HUES48 (cell line): ENCODE results near the gene TCF12.
"Not testable (repeated sequence)": the region's sequence is repeated elsewhere in the genome, so short reads cannot be mapped to it uniquely, and the experiment has no call there.

Experiments
- H3K27ac ChIP-seq: one replicate; pipeline ENCODE4 v1.7.0; 2013; ENCODE audit warnings: low read depth, low read length, inconsistent platforms
- H3K27me3 ChIP-seq: 2 replicates; pipeline ENCODE4 v1.6.1; 2013; ENCODE audit warnings: mild to moderate bottlenecking, low read length; ENCODE audit not compliant: control insufficient read depth, insufficient read depth
- H3K36me3 ChIP-seq: 2 replicates; pipeline ENCODE4 v1.6.1; 2013; ENCODE audit warnings: low read length; ENCODE audit not compliant: control insufficient read depth, insufficient read depth
- H3K4me1 ChIP-seq: 2 replicates; pipeline ENCODE4 v1.6.1; 2013; ENCODE audit warnings: mild to moderate bottlenecking, low read length; ENCODE audit not compliant: control insufficient read depth, insufficient read depth
- H3K4me3 ChIP-seq: 2 replicates; pipeline ENCODE4 v1.5.1; 2013; ENCODE audit warnings: mild to moderate bottlenecking, low read depth, low read length
- H3K9ac ChIP-seq: 2 replicates; pipeline ENCODE4 v1.6.1; 2013; ENCODE audit warnings: mild to moderate bottlenecking, low read depth, low read length, moderate library complexity
- H3K9me3 ChIP-seq: 2 replicates; pipeline ENCODE4 v1.6.1; 2013; ENCODE audit warnings: low read length; ENCODE audit not compliant: control insufficient read depth, insufficient read depth

TCF12 gene

GRCh38 chr15:56931639-56932508 lies 13.4 kb downstream of the TCF12 start:
- H3K4me3 ChIP-seq: no peak overlapping the region
- H3K27me3 ChIP-seq: no peaks in the 10 kb centered on the region
- H3K9ac ChIP-seq: no peak overlapping the region
- peaks cover 46% of the 10 kb centered on the region for H3K4me1 ChIP-seq
- no peaks in the 10 kb centered on the region for H3K9me3 ChIP-seq
- H3K36me3 ChIP-seq: peaks cover 24% of the 10 kb centered on the region
- H3K27ac ChIP-seq: no peak overlapping the region

- Histone ChIP-seq H3K4me1 (peaks cover 40% of the 10 kb centered on the region), H3K36me3 (peaks cover 24% of the 10 kb centered on the region)
- not testable (repeated sequence) for H3K4me3 ChIP-seq, H3K9me3 ChIP-seq, H3K27ac ChIP-seq, H3K9ac ChIP-seq, H3K27me3 ChIP-seq
Measured at GRCh38 chr15:56932509-56932868, 14.0 kb downstream of the TCF12 start.

- H3K36me3 ChIP-seq: peaks cover 16% of the 10 kb centered on the region
- no peaks in the 10 kb centered on the region for H3K27me3 ChIP-seq
- H3K4me3 ChIP-seq: no peak overlapping the region
- H3K9ac ChIP-seq: no peak overlapping the region
- no peak overlapping the region for H3K27ac ChIP-seq
- no peaks in the 10 kb centered on the region for H3K9me3 ChIP-seq
- H3K4me1 ChIP-seq: peaks cover 32% of the 10 kb centered on the region
Measured at GRCh38 chr15:56933410-56933809, 15.0 kb downstream of the TCF12 start.

GRCh38 chr15:56933811-56934210 lies 15.4 kb downstream of the TCF12 start:
- no peak overlapping the region for H3K27ac ChIP-seq

GRCh38 chr15:56934269-56934668 lies 15.8 kb downstream of the TCF12 start:
- H3K4me1 ChIP-seq: peaks cover 31% of the 10 kb centered on the region
- H3K9me3 ChIP-seq: no peaks in the 10 kb centered on the region
- no peak overlapping the region for H3K27ac ChIP-seq
- H3K36me3 ChIP-seq: peaks cover 15% of the 10 kb centered on the region
- no peak overlapping the region for H3K4me3 ChIP-seq
- H3K9ac ChIP-seq: no peak overlapping the region
- H3K27me3 ChIP-seq: no peaks in the 10 kb centered on the region

More at GRCh38 chr15:56933811-56934210, 15.4 kb downstream of the TCF12 start:
- peaks cover 32% of the 10 kb centered on the region for H3K4me1 ChIP-seq
- no peak overlapping the region for H3K9ac ChIP-seq
- peaks cover 16% of the 10 kb centered on the region for H3K36me3 ChIP-seq
- H3K27me3 ChIP-seq: no peaks in the 10 kb centered on the region
- H3K4me3 ChIP-seq: no peak overlapping the region
- no peaks in the 10 kb centered on the region for H3K9me3 ChIP-seq

GRCh38 chr15:56936929-56937328 lies 18.5 kb downstream of the TCF12 start:
- no peaks in the 10 kb centered on the region for H3K27me3 ChIP-seq
- no peak overlapping the region for H3K27ac ChIP-seq
- H3K36me3 ChIP-seq: peaks cover 4% of the 10 kb centered on the region; the same call in 1 of the 2 replicates
- no peaks in the 10 kb centered on the region for H3K9me3 ChIP-seq
- peaks cover 17% of the 10 kb centered on the region for H3K4me1 ChIP-seq
- no peak overlapping the region for H3K4me3 ChIP-seq
- H3K9ac ChIP-seq: no peak overlapping the region

- no peak overlapping the region for H3K27ac ChIP-seq
- no peaks in the 10 kb centered on the region for H3K27me3 ChIP-seq
- no peak overlapping the region for H3K9ac ChIP-seq
- H3K4me3 ChIP-seq: no peak overlapping the region
- no peaks in the 10 kb centered on the region for H3K9me3 ChIP-seq
- peaks cover 3% of the 10 kb centered on the region; the same call in 1 of the 2 replicates for H3K36me3 ChIP-seq
- peaks cover 12% of the 10 kb centered on the region for H3K4me1 ChIP-seq
Measured at GRCh38 chr15:56939257-56939656, 20.8 kb downstream of the TCF12 start.

- H3K27ac ChIP-seq: no peak overlapping the region
- no peaks in the 10 kb centered on the region for H3K9me3 ChIP-seq
- no peaks in the 10 kb centered on the region for H3K27me3 ChIP-seq
- no peaks in the 10 kb centered on the region; the same call in 1 of the 2 replicates for H3K36me3 ChIP-seq
- H3K4me3 ChIP-seq: no peak overlapping the region
- no peak overlapping the region for H3K9ac ChIP-seq
- peaks cover 12% of the 10 kb centered on the region for H3K4me1 ChIP-seq
Measured at GRCh38 chr15:56940388-56940787, 21.9 kb downstream of the TCF12 start.

- H3K27me3 ChIP-seq: no peaks in the 10 kb centered on the region
- peaks cover 12% of the 10 kb centered on the region for H3K4me1 ChIP-seq
- no peak overlapping the region for H3K4me3 ChIP-seq
- H3K36me3 ChIP-seq: peaks cover 2% of the 10 kb centered on the region; the same call in 1 of the 2 replicates
- H3K9ac ChIP-seq: no peak overlapping the region
- no peak overlapping the region for H3K27ac ChIP-seq
- peaks cover 3% of the 10 kb centered on the region; the same call in 1 of the 2 replicates for H3K9me3 ChIP-seq
Measured at GRCh38 chr15:56942118-56942517, 23.7 kb downstream of the TCF12 start.

- H3K27ac ChIP-seq: no peak overlapping the region
- peaks cover 10% of the 10 kb centered on the region for H3K4me1 ChIP-seq
- no peaks in the 10 kb centered on the region for H3K27me3 ChIP-seq
- H3K4me3 ChIP-seq: no peak overlapping the region
- H3K9me3 ChIP-seq: peaks cover 3% of the 10 kb centered on the region; the same call in 1 of the 2 replicates
- no peak overlapping the region for H3K9ac ChIP-seq
- H3K36me3 ChIP-seq: peaks cover 2% of the 10 kb centered on the region; the same call in 1 of the 2 replicates
Measured at GRCh38 chr15:56943403-56943802, 25.0 kb downstream of the TCF12 start.

GRCh38 chr15:56944485-56944884 lies 26.0 kb downstream of the TCF12 start:
- Histone ChIP-seq H3K27ac (no peak overlapping the region), H3K9me3 (peaks cover 3% of the 10 kb centered on the region; the same call in 1 of the 2 replicates), H3K4me3 (no peak overlapping the region), H3K36me3 (peaks cover 2% of the 10 kb centered on the region; the same call in 1 of the 2 replicates), H3K4me1 (peaks cover 7% of the 10 kb centered on the region; the same call in 1 of the 2 replicates), H3K27me3 (no peaks in the 10 kb centered on the region), H3K9ac (no peak overlapping the region)
